GF-D8 (cell line): ENCODE measurements around the gene PEX19.
A peak's percentile ranks its signal among the peaks of the same experiment; 100 is the strongest.
"Not testable (repeated sequence)": the region's sequence is repeated elsewhere in the genome, so short reads cannot be mapped to it uniquely, and the experiment has no call there.

Experiments
- DNase-seq: peaks from one replicate; lab custom pipeline; 2025; lab: John Stamatoyannopoulos, UW

Gene PEX19, protein sequence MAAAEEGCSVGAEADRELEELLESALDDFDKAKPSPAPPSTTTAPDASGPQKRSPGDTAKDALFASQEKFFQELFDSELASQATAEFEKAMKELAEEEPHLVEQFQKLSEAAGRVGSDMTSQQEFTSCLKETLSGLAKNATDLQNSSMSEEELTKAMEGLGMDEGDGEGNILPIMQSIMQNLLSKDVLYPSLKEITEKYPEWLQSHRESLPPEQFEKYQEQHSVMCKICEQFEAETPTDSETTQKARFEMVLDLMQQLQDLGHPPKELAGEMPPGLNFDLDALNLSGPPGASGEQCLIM

DNA sequence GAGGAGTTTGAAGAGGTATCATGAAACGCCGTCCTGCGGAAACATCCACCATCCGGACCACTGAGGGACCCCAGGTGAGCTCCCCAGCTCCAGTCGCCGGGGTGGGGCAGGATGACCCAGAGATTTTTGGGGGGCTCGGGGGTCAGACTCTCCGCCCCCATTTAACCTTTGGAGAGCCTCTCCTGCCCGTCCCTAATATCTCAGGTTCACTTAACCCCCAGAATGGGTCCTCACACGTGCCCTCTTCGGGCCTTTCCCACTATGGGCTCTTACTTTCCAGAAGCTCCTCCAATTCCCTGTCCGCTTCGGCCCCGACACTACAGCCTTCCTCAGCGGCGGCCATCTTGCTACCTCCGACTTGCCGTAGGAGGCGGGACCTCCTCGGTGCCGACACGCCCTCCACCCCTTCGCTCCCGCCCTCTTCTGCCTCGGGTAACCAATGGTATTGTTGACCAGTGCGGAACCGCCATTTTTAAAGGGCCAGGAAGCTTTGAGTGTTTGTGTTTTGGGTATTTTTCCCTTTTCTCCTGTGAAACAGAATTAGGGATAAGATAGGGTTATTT lies at the start of gene PEX19:
PEX19 (minus strand) TSS at position 352 of the 563 bp plus-strand sequence; CDS start at position 343, 9 bp downstream.
- DNase-seq = peak; percentile 57

DNA sequence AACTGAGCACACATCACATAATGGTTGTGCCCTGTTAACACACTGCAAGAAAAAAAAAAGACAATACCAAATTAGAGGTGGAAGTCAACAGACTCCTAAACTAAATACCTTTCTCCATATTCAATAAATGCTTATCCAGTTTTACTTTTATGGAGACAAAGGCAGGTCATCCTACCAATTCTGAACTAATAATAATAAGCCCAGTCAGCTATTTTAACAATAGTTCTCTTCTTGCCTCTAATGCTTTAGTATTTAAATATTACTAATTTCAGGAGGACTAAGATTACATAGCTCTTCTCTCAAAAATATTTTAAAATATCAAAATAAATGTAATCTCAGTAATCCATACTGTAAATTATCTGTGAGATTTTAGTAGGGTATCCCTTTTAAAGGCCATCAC lies 47.6 kb upstream of the PEX19 start:
- no peak for DNase-seq

DNA sequence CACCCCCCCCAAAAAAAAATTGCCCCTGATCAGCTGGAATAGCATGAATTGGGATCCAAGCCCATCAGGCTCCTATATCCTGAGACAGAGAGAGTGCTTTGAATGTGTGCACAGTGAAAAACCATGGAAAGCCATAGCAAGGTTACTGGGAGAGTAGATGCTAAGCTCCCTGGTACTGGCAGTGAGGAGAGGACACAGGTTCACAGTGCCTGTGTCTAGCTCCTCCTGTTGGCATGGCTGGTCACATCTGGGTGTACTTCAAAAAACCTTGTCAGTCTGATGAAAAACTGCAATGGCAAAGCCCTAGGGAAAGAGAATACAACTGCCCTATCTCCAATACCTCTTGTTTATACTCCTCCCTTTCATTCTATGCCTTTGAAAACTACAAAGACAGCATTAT lies 45.2 kb upstream of the PEX19 start:
- DNase-seq = no peak

DNA sequence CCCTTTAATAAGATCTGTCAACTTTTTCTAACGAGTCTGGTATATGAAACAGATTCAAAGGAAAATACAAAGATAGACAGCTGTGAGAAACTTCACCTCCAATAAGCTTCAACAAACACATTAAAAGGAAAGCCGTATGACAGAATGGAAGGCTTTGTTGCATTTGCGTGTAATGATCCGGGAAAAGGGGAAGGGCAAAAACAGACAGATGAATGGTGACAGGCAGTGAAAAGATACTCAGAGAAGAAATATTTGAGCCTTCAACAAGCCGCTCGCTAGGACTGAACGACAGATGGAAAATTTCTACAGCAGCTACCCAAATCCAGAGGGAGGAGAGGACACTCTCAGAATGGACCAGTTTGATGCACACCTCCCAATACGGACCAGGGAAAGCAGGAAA lies 43.3 kb upstream of the PEX19 start:
- DNase-seq = no peak

DNA sequence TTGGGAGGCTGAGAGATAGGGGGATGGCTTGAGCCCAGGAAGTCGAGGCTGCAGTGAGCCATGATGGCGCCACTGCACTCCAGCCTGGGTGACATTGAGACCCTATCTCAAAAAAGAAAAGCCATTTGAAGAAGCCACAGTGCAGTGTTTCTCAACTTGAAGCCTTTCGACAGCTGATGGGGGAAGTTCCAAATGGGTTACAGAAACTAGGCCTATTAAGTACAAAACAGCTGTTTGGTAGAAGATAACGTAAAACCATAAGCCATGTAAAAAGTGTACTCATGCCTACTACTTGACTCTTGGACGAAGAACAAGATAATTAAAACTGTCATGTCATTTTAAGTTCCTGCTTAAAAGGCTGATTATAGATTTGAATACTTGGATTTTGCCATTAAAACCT lies 41.5 kb upstream of the PEX19 start:
- no peak for DNase-seq

DNA sequence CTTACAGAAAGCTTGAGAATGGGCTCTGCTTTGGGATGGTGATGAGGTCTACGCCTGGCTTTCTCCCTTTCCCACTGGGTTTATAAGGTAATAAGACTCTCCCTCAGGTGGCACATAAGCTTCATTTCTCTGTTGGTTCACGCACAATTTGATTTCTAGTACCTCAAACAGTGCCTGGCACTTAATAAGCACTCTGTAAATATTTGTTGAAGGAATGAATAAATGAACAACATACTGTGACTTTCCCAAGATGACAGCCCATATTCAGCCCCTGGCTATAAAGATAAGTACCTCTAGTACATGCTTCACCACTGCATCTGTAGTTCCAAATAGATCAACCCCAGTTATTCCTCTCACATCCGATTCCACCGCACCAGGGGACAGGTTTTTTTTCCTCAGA lies 40.3 kb upstream of the PEX19 start:
- no peak for DNase-seq

DNA sequence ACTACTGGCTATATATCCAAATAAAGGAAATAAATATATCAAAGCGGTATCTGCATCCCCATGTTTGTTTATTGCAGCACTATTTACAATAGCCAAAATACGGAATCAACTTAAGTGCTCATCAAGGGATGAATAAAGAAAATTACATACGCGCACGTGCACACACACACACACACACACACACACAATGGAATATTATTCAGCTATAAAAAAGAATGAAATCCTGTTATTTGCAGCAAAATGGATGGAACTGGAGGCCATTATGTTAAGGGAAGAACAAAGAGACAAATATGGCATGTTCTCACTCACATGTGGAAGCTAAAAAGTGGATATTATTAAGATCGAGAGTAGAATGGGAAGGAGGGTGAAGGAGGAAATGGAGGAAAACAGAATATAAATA lies 37.9 kb upstream of the PEX19 start:
- DNase-seq = no peak

DNA sequence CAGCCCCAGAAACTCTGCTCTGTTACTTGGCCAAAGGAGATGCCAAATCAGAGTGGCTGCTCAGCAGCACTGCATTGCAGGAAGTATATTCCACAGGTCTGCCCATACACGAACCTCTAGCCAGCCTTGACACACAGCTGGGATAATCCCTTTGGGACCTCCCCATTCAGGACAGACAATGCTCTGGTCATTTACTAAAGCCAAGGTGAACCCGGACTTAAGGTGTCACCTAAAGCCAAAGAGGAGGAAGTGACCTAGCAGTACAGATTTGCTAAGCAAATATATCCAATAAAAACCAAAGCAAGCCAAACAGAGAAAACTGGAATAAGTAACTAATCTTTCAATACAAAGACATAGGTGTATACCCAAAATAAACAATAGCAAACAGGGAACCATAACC lies 30.4 kb upstream of the PEX19 start:
- no peak for DNase-seq

DNA sequence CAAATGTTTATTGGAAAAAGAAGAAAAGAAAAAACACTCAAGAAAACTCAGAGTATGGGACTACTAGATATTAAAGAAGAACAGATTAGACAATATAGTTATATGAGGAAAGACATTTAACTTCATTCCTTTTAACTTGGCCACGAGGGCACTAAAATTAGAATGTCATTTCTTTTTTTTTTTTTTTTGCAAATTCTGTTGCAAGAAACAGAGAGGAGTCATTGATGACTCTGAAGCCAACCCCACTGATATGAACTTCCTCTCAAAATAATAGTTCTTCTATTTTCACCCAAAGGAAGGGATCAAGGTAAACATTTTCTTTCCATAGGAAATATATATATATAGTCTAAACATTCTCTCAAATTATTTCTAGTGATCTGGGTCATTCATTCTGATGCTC lies 24.6 kb upstream of the PEX19 start:
- DNase-seq = no peak

DNA sequence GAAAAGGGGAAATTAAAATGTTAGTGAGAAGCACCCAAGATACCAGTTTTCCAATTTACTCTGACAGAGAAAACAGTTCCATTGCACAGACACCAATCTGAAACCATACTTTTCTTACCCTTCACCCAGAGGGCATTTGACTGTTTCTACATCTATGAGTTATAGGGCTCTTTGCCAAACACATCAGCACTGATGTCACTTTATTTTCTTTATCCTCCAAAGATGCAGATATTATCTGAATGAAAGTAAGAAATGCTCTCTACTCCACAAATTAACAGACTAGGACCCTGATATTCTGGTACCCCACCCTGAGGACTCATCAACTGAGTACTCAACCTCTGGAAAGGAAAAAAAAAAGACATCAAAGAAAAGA lies 24.2 kb upstream of the PEX19 start:
- DNase-seq = no peak

DNA sequence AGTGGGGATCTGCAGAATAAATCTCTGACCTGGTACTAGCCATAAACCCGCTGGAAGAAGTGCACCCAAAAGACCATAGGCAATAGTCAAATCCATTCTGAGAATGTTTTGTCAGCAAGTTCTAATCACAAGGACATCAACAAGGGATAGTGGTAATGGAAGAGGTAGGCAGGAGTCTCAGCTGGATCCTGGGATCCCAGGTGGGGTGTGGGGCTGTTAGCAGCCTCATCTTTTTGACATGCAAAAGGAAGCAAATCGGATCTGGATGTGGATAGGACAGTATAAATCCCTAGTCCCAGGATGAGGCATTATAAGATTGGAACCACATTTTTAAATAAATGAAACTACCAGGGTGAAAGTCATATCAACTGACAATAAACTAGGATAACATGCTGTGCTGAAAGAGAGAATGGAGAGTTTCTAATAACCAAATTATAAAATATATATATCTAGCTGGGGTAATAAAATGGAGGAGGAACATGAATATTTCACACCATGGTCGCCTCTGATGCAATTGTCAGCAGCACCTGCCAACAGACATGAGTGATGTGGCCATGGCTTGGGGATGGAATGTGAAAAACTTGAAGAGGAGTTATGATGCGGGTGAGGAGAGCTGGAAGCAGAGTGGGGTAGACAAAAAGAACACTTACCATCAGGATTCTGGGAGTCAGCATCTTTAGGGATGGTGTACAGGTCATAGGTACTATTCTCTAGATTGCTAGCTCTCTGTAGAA lies 23.7 kb upstream of the PEX19 start:
- DNase-seq = no peak

DNA sequence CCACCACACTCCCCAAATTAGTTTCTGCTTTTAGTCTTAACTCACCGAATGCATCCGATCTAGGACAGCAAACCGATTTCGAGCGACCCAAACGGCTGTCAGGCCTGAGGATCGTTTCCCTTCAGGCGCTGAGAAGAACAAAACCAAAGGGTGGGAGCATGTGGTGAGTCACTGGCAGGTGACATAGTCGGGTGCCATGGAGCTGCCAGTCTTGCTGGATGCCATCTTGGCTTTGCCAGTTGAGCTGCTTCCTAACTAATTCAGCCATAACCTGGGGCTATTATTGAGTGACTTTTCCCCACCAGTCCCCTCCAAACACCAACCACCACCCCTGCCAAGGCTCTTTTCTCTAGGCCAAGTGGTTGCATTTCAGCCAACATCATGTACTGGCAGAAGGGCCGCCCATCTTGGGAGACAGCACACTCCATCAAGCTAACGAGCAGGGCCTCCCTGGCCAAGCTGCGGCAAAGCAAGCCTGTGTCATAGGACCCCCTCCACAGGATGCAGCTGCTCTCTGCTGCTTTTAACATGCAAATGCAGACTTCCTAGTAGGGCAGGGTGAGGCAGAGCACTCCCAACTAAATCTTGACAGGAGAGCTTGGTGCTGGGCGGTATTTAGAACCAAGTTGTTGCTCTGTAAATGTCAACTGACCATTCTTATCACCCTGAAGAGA lies 22.3 kb upstream of the PEX19 start:
- no peak for DNase-seq

DNA sequence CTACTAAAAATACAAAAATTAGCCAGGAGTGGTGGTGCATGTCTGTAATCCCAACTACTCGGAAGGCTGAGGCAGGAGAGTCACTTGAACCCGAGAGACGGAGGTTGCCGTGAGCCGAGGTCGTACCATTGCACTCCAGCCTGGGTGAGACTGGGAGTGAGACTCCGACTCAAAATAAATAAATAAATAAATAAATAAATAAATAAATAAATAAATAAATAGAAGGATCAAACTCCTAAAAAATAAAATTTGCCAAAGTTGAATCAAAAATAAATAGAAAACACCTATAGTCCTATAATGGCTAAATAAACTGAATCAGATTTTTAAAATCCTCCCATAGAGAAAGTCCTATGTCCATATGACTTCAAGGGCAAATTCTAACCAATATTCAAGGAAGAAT lies 15.2 kb upstream of the PEX19 start:
- no peak for DNase-seq

DNA sequence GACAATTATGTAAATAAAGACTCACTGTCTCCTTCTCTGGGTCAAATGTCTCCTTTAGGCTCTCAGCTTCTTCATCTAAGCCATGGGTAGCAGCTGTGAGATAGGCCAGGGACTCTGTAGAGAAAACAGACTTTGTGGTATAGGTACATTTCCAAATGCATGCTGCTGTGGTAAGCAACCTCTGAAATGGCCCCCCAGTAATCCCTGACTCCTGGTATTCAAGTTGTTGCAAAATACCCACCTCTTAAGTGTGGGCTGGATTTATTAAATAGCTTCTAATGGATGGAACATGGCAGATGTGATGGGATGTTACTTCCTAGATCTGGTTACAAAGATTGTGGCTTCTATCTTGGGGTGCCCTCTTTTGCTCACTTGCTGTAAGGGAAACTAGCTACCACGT lies 11.1 kb upstream of the PEX19 start:
- no peak for DNase-seq

DNA sequence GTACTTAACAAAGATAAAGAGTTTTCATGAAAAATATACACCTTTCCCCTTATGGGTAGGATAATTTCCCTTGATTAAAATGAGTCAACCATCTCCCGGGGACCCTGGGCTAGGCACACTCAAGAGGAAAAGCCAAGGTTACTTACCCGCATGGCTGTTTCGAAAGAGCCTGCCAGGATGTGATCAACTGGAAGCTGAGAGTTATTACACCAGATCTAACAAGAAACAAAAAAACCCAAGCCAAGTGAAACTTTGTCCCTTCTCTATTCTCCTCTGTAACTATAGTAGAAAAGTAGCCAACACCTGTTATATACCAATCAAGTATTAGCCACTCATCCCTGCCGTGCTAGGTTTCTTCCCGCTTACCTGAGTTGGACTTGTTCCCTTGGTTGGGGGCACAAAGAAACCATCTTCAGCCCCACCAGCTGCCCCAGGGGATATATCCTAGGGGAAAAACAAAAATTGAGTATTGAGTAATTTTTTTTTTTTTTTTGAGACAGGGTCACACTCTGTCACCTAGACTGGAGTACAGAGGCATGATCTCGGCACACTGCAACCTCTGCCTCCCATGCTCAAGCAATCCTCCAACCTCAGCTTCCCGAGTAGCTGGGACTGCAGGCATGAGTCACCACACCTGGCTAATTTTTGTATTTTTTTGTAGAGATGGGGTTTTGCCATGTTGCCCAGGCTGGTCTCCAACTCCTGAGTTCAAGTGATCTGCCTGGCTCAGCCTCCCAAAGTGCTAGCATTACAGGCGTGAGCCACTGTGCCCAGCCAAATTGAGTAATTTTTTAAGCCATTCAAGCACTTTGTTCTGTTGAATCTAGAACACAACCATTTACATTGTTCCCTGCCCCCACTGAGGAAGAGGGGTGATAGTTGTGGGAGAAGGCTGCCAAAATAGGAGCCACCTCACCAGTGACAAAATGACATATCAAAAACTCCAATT lies 8.4 kb upstream of the PEX19 start:
- no peak for DNase-seq

DNA sequence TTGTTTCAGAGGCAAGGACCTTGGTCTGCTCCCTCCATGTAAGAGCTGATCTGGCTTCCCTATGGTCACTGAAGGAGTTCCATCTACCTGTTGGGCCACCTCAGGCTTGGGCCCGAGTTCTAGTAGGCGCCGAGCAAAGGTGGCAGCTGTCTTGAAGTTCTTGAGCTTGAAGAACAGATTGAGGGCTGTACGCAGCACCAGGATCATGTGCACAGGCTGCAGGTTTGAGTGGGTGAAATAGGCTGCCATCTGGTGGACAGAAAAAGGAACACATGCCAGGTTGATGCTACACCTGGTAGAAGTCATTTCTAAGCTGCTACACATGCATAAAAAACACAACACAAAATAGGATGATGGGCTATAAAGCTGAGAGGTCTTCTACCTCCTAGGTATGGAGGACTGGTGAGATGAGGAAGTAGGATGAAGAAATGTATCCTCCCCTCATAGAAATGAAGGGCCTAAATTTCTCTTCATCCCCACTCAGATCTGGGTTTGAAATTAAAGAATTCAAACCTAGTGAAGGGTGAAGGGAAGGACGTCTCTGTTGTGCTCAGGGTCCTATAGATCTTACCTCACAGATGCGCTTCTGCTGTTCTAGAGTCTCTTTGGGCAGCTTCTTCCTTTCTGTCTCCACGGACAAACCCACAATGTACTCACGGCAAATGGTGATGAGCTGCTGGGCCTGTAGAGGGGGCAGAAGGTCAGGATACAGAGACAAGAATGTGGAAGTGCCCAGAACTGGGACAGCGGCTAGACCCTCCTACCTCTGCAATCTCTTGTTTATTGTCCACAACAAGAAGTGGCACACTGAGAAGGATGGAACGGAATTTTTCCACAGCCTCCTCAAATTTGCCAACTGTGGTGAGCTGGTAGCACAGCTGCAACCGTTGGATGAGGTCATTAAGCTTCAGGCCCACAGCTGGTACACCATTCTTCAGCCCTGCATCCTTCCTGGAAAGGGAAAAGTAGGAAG lies 6.6 kb upstream of the PEX19 start:
- no peak for DNase-seq

DNA sequence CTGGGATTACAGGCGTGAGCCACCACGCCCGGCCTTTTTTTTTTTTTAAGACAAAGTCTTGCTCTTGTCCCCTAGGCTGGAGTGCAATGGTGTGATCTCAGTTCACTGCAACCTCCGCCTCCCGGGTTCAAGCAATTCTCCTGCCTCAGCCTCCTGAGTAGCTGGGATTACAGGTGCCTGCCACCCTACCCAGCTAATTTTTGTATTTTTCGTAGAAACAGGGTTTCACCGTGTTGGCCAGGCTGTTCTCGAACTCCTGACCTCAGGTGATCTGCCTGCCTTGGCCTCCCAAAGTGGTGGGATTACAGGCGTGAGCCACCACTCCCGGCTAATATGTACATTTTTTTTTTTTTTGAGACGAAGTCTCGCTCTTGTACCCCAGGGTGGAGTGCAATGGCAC lies 2.8 kb upstream of the PEX19 start:
- not testable (repeated sequence) for DNase-seq

DNA sequence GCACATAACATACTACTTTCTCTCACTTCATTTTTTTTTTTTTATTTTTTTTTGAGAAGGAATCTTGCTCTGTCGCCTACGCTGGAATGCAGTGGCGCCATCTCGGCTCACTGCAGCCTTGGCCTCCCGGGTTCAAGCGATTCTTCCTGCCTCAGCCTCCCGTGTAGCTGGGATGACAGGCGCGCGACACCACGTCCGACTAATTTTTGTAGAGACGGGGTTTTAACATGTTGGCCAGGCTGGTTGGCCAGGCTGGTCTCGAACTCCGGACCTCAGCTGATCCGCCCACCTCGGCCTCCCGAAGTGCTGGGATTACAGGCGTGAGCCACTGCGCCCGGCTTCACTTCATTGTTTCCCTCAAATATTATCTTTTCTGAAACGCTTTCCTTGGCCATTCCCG lies 573 bp upstream of the PEX19 start:
- no peak for DNase-seq

DNA sequence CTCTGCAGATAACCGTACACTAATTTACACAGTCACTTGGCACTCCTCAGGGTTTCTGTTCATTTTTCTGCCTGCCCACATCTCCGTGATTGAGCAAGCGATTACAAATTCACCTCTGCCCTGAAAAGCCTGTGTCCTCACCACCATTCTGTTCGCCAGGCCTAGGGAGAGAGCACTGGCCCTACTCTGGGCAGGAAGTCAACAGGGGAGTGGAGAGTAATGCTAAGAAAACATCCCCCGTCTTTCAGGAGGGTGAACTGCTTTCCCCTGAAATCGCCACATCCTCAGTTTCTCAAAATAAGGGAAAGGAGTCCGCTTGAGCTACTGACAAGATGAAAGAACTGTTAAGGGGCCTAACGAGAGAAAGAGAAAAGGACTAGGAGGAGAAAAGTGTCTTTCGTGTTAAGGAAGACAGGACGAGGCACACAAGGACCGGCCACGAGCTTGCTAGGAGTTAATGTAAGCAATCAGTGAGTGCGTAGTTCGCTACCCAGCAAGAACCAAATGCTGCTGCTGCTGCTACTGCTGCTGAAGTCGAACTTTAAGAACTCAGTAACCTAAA lies 632 bp downstream of the PEX19 start:
- DNase-seq = peak; percentile 46

DNA sequence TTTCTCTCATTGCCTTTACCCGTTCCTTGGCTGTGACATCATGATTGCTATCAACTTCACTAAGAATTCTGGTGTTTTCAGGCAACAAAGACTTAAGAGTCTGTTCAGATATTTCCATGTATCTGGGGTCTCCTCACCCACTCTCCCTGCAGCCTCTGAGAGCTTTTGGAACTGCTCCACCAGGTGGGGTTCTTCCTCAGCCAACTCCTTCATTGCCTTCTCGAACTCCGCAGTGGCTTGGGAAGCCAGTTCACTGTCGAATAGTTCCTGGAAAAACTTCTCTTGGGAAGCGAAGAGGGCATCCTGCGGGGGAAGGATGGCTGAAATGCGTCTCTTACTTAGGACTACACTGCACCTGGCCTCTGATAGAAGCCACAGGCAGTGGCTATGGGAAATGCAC lies 2.1 kb downstream of the PEX19 start:
- no peak for DNase-seq
